Ectodermal cell (in vitro differentiated cells): ENCODE measurements around the gene YBEY.

Source experiments
- H3K27ac ChIP-seq: 2 replicates; pipeline ENCODE4 v1.7.0; 2013; ENCODE audit warnings: mild to moderate bottlenecking, low read depth, low read length; ENCODE audit not compliant: insufficient read depth, poor library complexity, severe bottlenecking
- H3K27me3 ChIP-seq: 2 replicates; pipeline ENCODE4 v1.7.0; 2013; ENCODE audit warnings: mild to moderate bottlenecking, low read length; ENCODE audit not compliant: insufficient read depth, control insufficient read depth, poor library complexity, severe bottlenecking
- H3K36me3 ChIP-seq: one replicate; pipeline ENCODE4 v1.7.0; 2013; ENCODE audit warnings: low read length; ENCODE audit not compliant: control insufficient read depth, insufficient read depth
- H3K4me1 ChIP-seq: one replicate; pipeline ENCODE4 v1.7.0; 2013; ENCODE audit warnings: low read length; ENCODE audit not compliant: control insufficient read depth, insufficient read depth
- H3K4me3 ChIP-seq: 2 replicates; pipeline ENCODE4 v1.7.0; 2013; ENCODE audit warnings: low read depth, low read length, control low read depth; ENCODE audit not compliant: insufficient read depth
- H3K9me3 ChIP-seq: 2 replicates; pipeline ENCODE4 v1.7.0; 2013; ENCODE audit warnings: mild to moderate bottlenecking, low read length, moderate library complexity; ENCODE audit not compliant: control insufficient read depth
- WGBS, 2 experiments: methylation state at CpG; one replicate each; pipeline ENCODE4 v1.1.7; 2013; ENCODE audit warnings: missing lambda C conversion rate in 2 of 2; 5-methylcytosine and 5-hydroxymethylcytosine counted together

YBEY gene

DNA sequence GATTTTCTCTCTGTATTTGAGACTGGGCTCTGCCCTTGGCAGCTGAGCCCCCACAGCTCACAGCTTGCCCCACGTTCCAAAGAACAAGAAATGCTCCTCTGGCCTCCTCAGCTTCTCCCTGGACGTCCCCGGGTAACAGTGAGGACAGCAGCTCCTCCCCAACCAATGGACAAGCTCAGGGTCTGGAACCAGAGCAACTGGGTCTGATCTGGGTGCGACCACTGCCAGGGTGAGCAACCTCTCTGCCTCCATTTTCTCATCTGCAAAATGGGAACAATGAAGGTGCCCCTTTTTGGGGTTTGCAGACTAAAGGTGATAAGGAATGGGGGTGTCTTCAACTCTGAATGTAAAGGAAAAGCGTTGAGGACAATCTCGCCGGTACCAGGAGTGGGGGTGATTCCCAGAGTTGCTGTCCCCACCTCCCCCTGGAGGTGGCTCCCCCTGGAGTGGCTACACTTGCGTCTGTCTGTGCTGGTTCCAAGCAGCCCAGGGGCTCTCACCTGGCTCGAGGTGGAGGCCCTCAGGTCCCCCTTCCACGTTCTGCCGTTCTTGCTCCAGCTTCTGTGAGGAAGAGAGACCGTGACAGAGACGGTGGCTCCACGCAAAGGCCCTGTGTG is 30.7 kb downstream of the YBEY start:
- Histone ChIP-seq H3K36me3 (peaks cover 17% of the 10 kb centered on the region), H3K9me3 (no peaks in the 10 kb centered on the region), H3K4me3 (no peak overlapping the region), H3K27ac (no peak overlapping the region), H3K4me1 (peaks cover 34% of the 10 kb centered on the region), H3K27me3 (no peaks in the 10 kb centered on the region)
- 94 to 95% methylated on average over 14 of the region's 14 CpGs for WGBS, 2 experiments

DNA sequence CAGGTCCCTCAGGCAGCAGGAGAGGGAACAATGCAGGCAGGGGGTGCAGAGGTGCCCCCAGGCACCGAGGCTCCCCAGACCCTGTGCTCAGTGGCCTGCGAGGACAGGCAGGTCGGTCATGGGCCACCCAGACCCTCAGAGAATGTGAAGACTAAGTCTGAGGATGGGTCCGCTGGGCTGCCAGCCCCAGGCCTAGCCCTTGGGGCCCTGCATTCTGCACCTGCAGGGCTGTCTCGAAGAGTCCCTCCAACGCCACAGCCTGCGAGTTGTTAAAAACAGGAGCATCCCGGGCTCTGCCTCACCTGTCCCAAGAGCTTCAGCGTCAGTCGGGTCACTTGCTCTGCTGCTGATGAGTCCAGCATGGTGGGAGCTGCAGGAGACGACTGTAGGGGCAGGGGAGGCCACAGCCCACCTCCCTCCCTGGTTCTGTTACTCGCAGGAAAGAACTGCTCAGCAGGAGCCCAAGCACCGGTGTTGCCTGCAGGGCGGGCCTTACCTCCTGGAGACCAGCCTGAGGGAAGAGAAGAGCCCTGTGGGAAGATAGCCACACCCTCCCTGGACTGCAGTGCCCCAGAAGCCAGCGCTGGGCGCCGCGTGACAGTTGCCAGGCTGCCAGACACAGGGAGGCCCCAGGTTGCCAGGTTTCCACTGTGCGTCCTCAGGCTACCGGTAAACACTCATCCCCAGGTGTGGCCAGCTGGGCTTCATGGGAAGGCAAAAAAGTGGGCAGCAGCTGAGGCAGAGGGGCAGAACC is 31.7 kb downstream of the YBEY start:
- Histone ChIP-seq H3K27ac (no peak overlapping the region), H3K27me3 (no peaks in the 10 kb centered on the region), H3K36me3 (peaks cover 13% of the 10 kb centered on the region), H3K4me3 (no peak overlapping the region), H3K9me3 (no peaks in the 10 kb centered on the region), H3K4me1 (peaks cover 38% of the 10 kb centered on the region)
- 59 to 62% methylated on average over 20 of the region's 20 CpGs for WGBS, 2 experiments

DNA sequence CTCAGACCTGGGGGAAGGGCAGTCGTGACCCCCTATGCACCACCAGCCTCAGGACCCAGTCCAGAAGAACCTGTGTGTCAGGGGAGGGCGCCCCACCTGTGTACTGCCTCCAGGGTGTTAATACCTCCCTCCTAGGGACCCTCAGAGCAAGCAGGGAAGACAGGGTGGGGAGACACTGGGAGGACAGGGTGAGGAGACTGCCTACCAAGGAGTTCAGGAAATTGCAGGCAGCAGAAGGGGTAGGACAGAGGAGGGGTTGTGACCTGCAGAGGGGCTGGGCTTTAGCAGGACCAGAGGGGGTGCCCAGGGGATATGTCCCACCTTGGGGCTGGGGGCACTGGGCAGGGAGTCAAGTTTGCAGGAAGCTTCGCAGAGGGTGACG is 32.3 kb downstream of the YBEY start:
- H3K36me3 ChIP-seq: peaks cover 7% of the 10 kb centered on the region

DNA sequence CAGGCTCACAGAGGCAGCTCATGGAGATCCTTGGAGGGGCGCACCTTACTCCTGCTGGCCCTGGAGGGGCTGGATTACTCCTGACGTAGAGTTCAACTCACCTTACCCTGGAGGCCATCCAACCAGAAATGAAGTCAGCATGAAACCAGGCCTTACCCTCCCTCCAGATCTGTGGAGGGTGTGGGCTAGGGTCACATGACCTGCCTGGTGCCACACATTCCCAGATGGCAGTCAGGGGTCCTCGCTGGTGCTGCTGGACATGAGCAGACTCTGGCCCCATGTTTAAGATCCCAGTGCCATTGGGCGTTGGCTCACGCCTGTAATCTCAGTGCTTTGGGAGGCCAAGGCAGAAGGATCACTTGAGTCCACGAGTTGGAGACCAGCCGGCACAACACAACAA is 33.0 kb downstream of the YBEY start:
- Histone ChIP-seq H3K27me3 (no peaks in the 10 kb centered on the region), H3K9me3 (no peaks in the 10 kb centered on the region), H3K27ac (no peak overlapping the region), H3K4me1 (peaks cover 38% of the 10 kb centered on the region), H3K36me3 (peaks cover 7% of the 10 kb centered on the region), H3K4me3 (no peak overlapping the region)
- 91 to 95% methylated on average over 7 of the region's 7 CpGs for WGBS, 2 experiments

More for the DNA sequence above, 32.3 kb downstream of the YBEY start:
- Histone ChIP-seq H3K4me1 (peaks cover 38% of the 10 kb centered on the region), H3K9me3 (no peaks in the 10 kb centered on the region), H3K4me3 (no peak overlapping the region), H3K27me3 (no peaks in the 10 kb centered on the region), H3K27ac (no peak overlapping the region)
- WGBS, 2 experiments: 80% methylated on average over 4 of the region's 4 CpGs

DNA sequence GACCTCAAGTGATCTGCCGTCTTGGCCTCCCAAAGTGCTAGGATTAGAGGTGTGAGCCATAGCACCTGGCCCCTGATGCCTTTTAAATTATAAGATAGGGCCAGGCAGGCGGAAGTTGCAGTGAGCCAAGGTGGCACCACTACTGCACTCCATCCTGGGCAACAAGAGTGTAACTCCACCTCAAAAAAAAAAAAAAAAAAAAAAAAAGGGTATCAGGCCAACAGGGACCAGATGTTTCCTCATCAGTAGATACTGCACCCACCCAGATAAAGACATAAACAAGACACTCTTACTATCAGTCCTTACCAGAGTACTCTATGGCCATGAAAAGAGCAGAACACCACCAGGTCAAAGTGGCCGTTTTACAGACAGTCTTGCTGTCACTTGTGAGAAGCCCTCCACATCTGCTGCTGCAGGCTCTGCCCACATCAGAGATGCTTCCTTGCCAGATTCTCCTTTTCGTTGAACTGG is 34.2 kb downstream of the YBEY start:
- H3K4me1 ChIP-seq: peaks cover 38% of the 10 kb centered on the region
- no peaks in the 10 kb centered on the region for H3K9me3 ChIP-seq
- H3K27ac ChIP-seq: no peak overlapping the region
- H3K36me3 ChIP-seq: no peaks in the 10 kb centered on the region
- 87 to 92% methylated on average over 4 of the region's 4 CpGs for WGBS, 2 experiments
- H3K27me3 ChIP-seq: no peaks in the 10 kb centered on the region
- peak overlapping the region; percentile 9 for H3K4me3 ChIP-seq

DNA sequence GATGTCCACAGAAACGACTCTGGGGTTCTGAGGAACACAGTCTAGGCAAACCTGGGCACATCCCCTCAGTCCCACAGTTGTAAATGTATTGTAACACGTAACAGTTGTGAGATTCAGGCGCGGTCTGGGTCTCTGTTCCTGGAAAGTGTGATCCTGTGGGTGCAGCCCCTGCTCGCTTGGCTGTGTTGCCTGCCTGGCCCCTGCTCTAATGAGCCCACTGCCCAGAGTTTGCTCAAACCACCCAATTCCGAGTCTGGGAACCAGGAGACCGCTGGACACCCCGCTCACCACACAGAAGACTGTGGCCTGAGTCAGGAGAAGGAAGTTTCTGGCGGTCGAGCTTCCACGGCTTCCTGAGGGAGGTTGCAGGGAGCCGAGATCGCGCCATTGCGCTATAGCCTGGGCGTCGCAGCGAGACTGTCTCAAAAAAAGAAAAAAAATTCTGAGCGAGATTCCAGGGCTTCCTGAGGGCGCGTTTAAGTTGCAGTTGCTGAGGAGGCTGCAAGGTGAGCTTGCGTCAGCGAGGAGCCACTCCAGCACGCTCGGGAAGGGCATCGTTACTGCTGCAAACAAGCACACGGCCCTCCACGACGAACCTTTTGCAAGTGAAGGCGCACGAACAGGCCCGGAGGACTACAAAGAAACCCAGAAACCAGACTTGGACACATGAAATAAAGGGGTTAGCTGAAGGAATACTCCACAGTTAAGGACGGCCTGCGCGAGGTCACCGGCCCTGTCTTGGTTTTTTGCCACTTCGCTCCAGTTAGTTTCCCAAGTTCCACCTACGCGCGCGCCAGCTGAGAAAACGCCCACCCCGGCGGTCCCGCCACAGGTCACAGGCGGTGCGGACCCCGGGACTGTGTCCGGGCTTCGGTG is 36.4 kb downstream of the YBEY start:
- H3K27ac ChIP-seq: no peak overlapping the region
- H3K4me3 ChIP-seq: peak overlapping the region; percentile 99
- no peaks in the 10 kb centered on the region for H3K9me3 ChIP-seq
- H3K36me3 ChIP-seq: peaks cover 4% of the 10 kb centered on the region
- H3K4me1 ChIP-seq: peaks cover 38% of the 10 kb centered on the region
- WGBS, 2 experiments: 5 to 6% methylated on average over 50 of the region's 50 CpGs
- no peaks in the 10 kb centered on the region for H3K27me3 ChIP-seq

DNA sequence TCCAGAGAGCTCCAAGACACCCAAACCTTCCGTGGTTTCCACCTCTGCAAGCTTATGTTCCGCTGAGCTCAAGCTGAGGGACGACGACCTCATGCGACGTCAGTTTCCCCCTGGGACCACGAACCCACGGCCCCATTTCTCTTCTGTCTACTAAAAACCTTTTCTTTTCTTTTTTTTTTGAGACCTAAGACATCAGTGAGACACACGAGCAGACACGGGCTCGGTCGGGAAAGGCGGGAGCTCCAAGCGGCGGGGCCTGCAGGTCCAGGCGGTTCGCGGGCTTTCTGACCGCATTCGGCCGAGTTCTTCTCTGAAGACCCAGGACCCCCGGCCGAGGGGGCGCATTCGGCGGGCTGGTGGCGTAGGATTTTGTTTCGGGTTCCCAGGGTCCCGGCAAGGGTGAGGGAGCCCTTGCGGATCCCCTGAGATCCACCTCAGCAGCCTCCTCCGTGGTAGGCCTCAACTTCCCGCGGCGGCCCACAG is 37.1 kb downstream of the YBEY start:
- H3K9me3 ChIP-seq: no peaks in the 10 kb centered on the region
- 0% methylated on average over 34 of the region's 34 CpGs for WGBS, 2 experiments
- H3K27ac ChIP-seq: peak overlapping the region; percentile 84
- peak overlapping the region; percentile 99 for H3K4me3 ChIP-seq
- peaks cover 8% of the 10 kb centered on the region for H3K36me3 ChIP-seq
- H3K27me3 ChIP-seq: no peaks in the 10 kb centered on the region
- peaks cover 31% of the 10 kb centered on the region for H3K4me1 ChIP-seq

DNA sequence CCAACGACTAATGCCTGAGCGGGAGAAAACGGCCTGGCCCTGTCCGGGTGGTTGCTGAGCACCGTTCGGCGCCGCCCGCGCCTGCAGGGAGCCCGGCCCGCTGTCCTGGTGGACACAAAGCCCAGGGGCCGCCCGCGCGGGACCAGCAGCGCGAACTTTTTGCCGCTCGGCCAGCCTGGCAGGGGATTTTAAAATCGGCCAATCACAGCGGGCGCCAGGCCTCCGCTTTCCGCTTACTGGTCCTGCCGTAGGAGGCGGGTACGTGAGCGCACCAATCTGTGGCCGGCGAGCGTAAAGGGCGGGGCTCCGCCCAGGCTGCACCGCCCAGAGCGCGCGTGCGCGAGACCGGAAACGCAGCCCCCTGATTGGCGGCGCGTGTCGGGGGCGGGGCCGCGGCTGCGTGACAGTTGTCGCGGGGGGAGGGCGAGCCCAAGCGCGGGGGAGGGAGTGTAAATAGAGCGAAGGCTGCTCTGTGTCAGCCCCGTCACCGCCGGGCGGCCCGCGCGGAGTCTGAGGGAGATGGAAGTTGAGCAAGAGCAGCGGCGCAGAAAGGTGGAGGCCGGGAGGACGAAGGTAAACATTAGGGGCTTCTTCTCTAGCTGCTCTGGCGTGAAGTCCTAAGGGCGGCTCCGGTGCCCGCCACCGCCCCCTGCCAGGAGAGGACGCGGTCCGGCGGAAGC is 37.7 kb downstream of the YBEY start, which contains the start of the genes C21orf58 and PCNT:
C21orf58 (minus strand) TSS at position 161 of the 680 bp plus-strand sequence. CDS start 1,132 bp downstream, outside the sequence.
PCNT (plus strand) TSS at position 447 of the 680 bp plus-strand sequence; CDS start at position 520, 73 bp downstream.
- Histone ChIP-seq H3K27me3 (no peaks in the 10 kb centered on the region), H3K36me3 (peaks cover 10% of the 10 kb centered on the region), H3K9me3 (no peaks in the 10 kb centered on the region), H3K4me1 (peaks cover 28% of the 10 kb centered on the region), H3K4me3 (peak within 1 kb of the TSS; percentile 99), H3K27ac (peak within 1 kb of the TSS; percentile 97)
- 0 to 1% methylated on average over 76 of the region's 76 CpGs for WGBS, 2 experiments

DNA sequence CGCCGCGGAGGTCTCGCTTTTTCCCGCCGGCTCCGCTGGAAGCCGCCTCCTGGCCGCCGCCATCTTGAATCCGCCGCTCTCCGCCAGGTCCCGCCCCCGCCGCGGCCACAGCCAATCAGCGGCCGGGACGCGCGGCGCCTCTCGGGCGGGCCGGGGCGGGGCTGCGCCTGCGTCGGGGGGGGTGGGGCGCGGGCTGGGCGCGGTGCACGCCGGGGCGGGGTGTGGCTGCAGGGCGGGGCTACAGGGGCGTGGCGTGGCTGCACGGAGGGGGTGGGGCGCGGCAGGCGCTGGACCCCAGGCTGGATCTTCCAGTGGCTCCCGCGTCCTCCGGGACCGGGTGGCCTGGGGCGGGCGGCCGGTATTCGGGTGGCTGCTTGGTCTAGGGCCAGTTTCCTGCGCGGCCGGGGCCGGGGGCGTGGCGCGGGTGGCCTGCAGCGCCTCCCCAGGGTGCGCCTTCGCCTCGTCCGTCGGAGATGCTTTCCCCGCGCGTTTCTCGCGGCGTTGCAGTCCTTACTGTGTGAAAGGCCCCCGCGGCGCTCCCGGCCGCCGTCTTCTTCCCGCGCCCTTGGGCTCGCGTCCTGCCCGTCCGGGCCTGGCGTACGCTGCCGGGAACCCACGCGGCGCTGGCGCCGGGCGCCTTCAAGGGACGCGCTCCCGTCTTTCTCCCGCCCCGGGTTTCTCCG is 38.4 kb downstream of the YBEY start:
- peaks cover 10% of the 10 kb centered on the region for H3K36me3 ChIP-seq
- no peaks in the 10 kb centered on the region for H3K27me3 ChIP-seq
- no peaks in the 10 kb centered on the region for H3K9me3 ChIP-seq
- H3K4me1 ChIP-seq: peaks cover 21% of the 10 kb centered on the region
- H3K4me3 ChIP-seq: peak overlapping the region; percentile 99
- peak overlapping the region; percentile 97 for H3K27ac ChIP-seq
- WGBS, 2 experiments: 0% methylated on average over 98 of the region's 98 CpGs
